ENCODE results near the gene OR2T34. TPM values are rescaled to one million over a fixed set of nuclear protein-coding genes. Genes with fewer than 3 reads are reported as not detected.

Gene OR2T34
- total RNA-seq, 2 experiments from 2014 or later, result not detected

Other genes starting within 250 kb of the OR2T34 start
- gene OR14C36, start 226.0 kb downstream of the OR2T34 start, total RNA-seq, result not detected
- not detected for gene OR2T4, start 213.1 kb downstream of the OR2T34 start, total RNA-seq
- not detected for gene OR2T6, start 199.0 kb downstream of the OR2T34 start, total RNA-seq
- gene OR2T1, start 171.7 kb downstream of the OR2T34 start, total RNA-seq, result not detected
- gene OR2T2, start 129.1 kb downstream of the OR2T34 start, total RNA-seq, result not detected
- not detected for gene OR2T3, start 101.4 kb downstream of the OR2T34 start, total RNA-seq
- gene OR2T5, start 86.2 kb downstream of the OR2T34 start, total RNA-seq, result not detected
- gene OR2G6, start 66.7 kb downstream of the OR2T34 start, total RNA-seq, result not detected
- gene OR2T29, start 12.0 kb downstream of the OR2T34 start, total RNA-seq, result not detected
- gene OR2T10, start 22.9 kb upstream of the OR2T34 start, total RNA-seq, result not detected
- not detected for gene OR2T11, start 60.3 kb upstream of the OR2T34 start, total RNA-seq
- gene OR2T35, start 70.5 kb upstream of the OR2T34 start, total RNA-seq, result not detected
- not detected for gene OR2T27, start 80.8 kb upstream of the OR2T34 start, total RNA-seq
- gene OR14I1, start 128.0 kb upstream of the OR2T34 start, total RNA-seq, result not detected
- not detected for gene LYPD8, start 181.0 kb upstream of the OR2T34 start, total RNA-seq